K562 (cell line): ENCODE results near the gene LYRM7. TPM values are rescaled to one million over a fixed set of nuclear protein-coding genes. Genes with fewer than 3 reads are reported as not detected.

Experiments used
- CBX8 ChIP-seq: fragments of 200-600 bp; sonication (generic); IDR thresholded peaks from 2 replicates; pipeline ENCODE4 v1.6.1; 2012; ENCODE audit warnings: borderline replicate concordance, mixed run types, low read depth, mild to moderate bottlenecking, moderate library complexity, mixed read lengths, low read length, control low read depth, inconsistent platforms; ENCODE audit not compliant: poor library complexity, severe bottlenecking; ENCODE audit errors: extremely low read depth
- FOS ChIP-seq: IDR thresholded peaks from 3 replicates; pipeline ENCODE4 v1.6.1; 2011; ENCODE audit not compliant: insufficient read length; ENCODE audit errors: extremely low read depth
- FOXA1 ChIP-seq: fragments of 450-650 bp; IDR thresholded peaks from 2 replicates; pipeline ENCODE4 v1.6.1; 2016; ENCODE audit warnings: mild to moderate bottlenecking, borderline replicate concordance
- HIVEP1 ChIP-seq: fragments of 250-450 bp; sonication (Bioruptor Pico); IDR thresholded peaks from 2 replicates; pipeline ENCODE4 v1.4.0; 2020; ENCODE audit warnings: mild to moderate bottlenecking
- JUN ChIP-seq, 2 experiments: sonication (generic) in 1 of 2; formaldehyde crosslinking in 1 of 2; IDR thresholded peaks; 2 replicates each; pipeline versions ENCODE4 v1.6.1 to v1.8.0; 2012 to 2022; ENCODE audit warnings: borderline replicate concordance in 2 of 2, mild to moderate bottlenecking in 2 of 2, improper control_type of control experiment in 1 of 2, low read depth in 1 of 2, low read length in 1 of 2, missing genetic modification reagents in 1 of 2
- JUND ChIP-seq, 2 experiments: IDR thresholded peaks; 2 replicates in 1 of 2; 3 replicates in 1 of 2; pipeline ENCODE4 v1.6.1; 2011; ENCODE audit warnings: borderline replicate concordance in 2 of 2, low read depth in 2 of 2, low read length in 2 of 2, improper control_type of control experiment in 1 of 2, missing biosample characterization in 1 of 2, missing genetic modification characterization in 1 of 2, missing genetic modification reagents in 1 of 2
- RBM34 ChIP-seq: fragments of 200-400 bp; formaldehyde crosslinking; IDR thresholded peaks from 2 replicates; pipeline ENCODE4 v1.6.1; 2018; ENCODE audit warnings: low read length, borderline replicate concordance; ENCODE audit not compliant: insufficient read depth
- SIN3B ChIP-seq: fragments of 450-650 bp; IDR thresholded peaks from 2 replicates; pipeline ENCODE4 v1.6.1; 2017; ENCODE audit warnings: low read depth, mild to moderate bottlenecking, moderate library complexity
- SIX5 ChIP-seq, 2 experiments: IDR thresholded peaks; 2 replicates each; pipeline ENCODE4 v1.6.1; 2011; ENCODE audit warnings: low read length in 2 of 2, borderline replicate concordance in 1 of 2, low read depth in 1 of 2, mild to moderate bottlenecking in 1 of 2, moderate library complexity in 1 of 2; ENCODE audit not compliant: insufficient read depth in 1 of 2
- SMARCA4 ChIP-seq: fragments of 450-650 bp; IDR thresholded peaks from 2 replicates; pipeline ENCODE4 v1.6.1; 2016
- SMARCB1 ChIP-seq: IDR thresholded peaks from 2 replicates; pipeline ENCODE4 v1.6.1; 2011; ENCODE audit warnings: improper control_type of control experiment, low read depth; ENCODE audit not compliant: insufficient read length
- TFAM ChIP-seq: fragments of 250-450 bp; sonication (Bioruptor Pico); conservative IDR thresholded peaks from 2 replicates; pipeline ENCODE4 v1.5.0; 2021; ENCODE audit warnings: mild to moderate bottlenecking, moderate library complexity
- ZC3H8 ChIP-seq: fragments of 450-650 bp; IDR thresholded peaks from 2 replicates; pipeline ENCODE4 v1.6.1; 2017
- ZKSCAN1 ChIP-seq: fragments of 150-350 bp; IDR thresholded peaks from 2 replicates; pipeline ENCODE4 v1.6.1; 2016; ENCODE audit warnings: low read depth, low read length
- ZNF134 ChIP-seq: fragments of 250-450 bp; sonication (Bioruptor Pico); conservative IDR thresholded peaks from 2 replicates; pipeline ENCODE4 v1.4.0; 2020
- ZNF561 ChIP-seq: fragments of 450-650 bp; formaldehyde crosslinking; conservative IDR thresholded peaks from 2 replicates; pipeline ENCODE4 v1.4.0; 2020; ENCODE audit warnings: mild to moderate bottlenecking, moderate library complexity
- polyA plus RNA-seq, 8 experiments: library from polyadenylated mRNA; depleted of rRNA in 4 of 8; stranded (reverse) in 5 of 8; unstranded in 3 of 8; fragments of >200 nt; fragmentation: Nextera tagmentation in 2 of 8; fragmentation: Illumina TruSeq in 1 of 8; extraction: Ambion mirVana in 2 of 8; extraction: Trizol in 1 of 8; gene quantifications; 2 replicates each; pipeline versions ENCODE4 v1.2.1 to v1.2.3, GENCODE V29; 2011 to 2014; ENCODE audit warnings: inconsistent platforms in 1 of 8, missing spikeins in 1 of 8
- total RNA-seq, 7 experiments: library from RNA; depleted of rRNA in 6 of 7; stranded (reverse); fragments of >200 nt in 6 of 7; fragmentation: Illumina TruSeq in 2 of 7; extraction: Trizol in 2 of 7; gene quantifications; 2 replicates each; pipeline versions ENCODE4 v1.2.1 to v1.2.3, GENCODE V29; 2011 to 2021; ENCODE audit warnings: low replicate concordance in 1 of 7
- TF ChIP-seq, protein P1 (sequence below): IDR thresholded peaks from 2 replicates; pipeline ENCODE4 v1.6.1; 2011; ENCODE audit warnings: borderline replicate concordance, low read depth, mild to moderate bottlenecking, moderate library complexity, low read length; ENCODE audit not compliant: insufficient read depth, poor library complexity, severe bottlenecking
- TF ChIP-seq, protein P2 (sequence below), 2 experiments: fragments of 200-800 bp in 1 of 2; sonication (Bioruptor generic) in 1 of 2; sonication (generic) in 1 of 2; formaldehyde crosslinking in 1 of 2; IDR thresholded peaks in 1 of 2; conservative IDR thresholded peaks in 1 of 2; 2 replicates each; pipeline versions ENCODE4 v1.5.0 to v1.6.1; 2016 to 2020; ENCODE audit warnings: missing compliant biosample characterization in 1 of 2, missing genetic modification characterization in 1 of 2, missing genetic modification reagents in 1 of 2
- TF ChIP-seq, protein P3 (sequence below): fragments of 450-650 bp; IDR thresholded peaks from 2 replicates; pipeline ENCODE4 v1.6.1; 2017; ENCODE audit warnings: antibody characterized with exemption

The LYRM7 gene
- total and polyA plus RNA-seq, 9 of the 15 experiments (the other 6 are each of a cell fraction or from before 2014, with no cell fraction given): 16.2 to 70.1 (median 33.3) TPM

DNA sequence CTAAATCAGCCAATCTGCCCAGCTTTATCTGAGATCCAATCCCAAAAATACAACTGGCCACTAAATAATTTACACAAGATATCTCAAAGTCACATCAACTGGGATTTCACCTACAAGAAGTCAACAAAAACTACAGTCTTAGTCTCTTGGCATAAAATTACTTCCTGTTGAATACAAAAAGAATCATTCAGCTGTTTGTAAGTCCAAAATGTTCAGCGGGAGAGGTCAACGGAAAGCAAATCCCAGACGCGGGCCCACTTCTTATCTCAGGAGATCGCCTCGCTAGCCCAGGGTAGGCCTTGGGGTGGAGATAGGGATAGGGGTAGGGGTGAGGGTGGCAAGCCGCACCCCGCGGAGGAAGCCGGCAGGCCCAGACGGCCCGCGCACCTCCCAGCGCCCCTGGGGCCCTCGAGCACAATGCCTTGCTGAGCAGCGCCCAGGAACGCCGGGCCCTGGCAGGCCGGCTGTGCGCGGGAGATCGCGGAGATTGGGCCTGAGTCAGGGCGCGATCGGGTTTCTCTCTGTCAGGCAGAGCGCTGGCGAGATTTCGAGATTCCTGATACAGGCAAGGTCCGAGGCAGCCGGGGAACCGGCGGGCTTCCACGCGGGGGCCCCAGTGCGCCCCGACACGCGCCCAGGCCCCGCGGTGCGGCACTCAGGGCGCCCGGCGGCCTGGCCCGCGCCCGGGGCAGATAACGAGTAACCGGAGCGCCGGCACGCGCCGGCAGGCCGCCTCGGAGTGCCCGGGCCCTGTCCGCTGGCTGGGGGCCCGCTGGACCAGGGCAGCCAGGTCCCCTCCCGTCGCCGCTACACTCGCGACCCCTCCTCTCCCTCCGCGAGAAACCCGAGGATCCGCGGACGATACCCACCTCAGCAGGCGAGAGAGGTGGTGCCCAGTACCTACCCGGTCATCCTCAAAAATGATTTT is 6.3 kb upstream of the LYRM7 start (continued):
- TF ChIP-seq, protein P1, sequence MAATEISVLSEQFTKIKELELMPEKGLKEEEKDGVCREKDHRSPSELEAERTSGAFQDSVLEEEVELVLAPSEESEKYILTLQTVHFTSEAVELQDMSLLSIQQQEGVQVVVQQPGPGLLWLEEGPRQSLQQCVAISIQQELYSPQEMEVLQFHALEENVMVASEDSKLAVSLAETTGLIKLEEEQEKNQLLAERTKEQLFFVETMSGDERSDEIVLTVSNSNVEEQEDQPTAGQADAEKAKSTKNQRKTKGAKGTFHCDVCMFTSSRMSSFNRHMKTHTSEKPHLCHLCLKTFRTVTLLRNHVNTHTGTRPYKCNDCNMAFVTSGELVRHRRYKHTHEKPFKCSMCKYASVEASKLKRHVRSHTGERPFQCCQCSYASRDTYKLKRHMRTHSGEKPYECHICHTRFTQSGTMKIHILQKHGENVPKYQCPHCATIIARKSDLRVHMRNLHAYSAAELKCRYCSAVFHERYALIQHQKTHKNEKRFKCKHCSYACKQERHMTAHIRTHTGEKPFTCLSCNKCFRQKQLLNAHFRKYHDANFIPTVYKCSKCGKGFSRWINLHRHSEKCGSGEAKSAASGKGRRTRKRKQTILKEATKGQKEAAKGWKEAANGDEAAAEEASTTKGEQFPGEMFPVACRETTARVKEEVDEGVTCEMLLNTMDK: no peak
- TF ChIP-seq SIN3B (0 out of 2 replicates have a peak, but pooled peaks have one; percentile 25), FOS (no peak), FOXA1 (no peak), RBM34 (no peak), ZKSCAN1 (no peak), ZNF561 (CRISPR knock-in tag) (0 out of 2 replicates have a peak, but pooled peaks have one; percentile 66), ZC3H8 (no peak), HIVEP1 (no peak), SIX5 (IDR thresholded peaks at IDR 0.05; ENCODE audit: borderline replicate concordance in 1 of 2, insufficient read depth in 1 of 2, low read depth in 1 of 2, low read length in 2 of 2) (no peak), SMARCA4 (peak; percentile 14), TFAM (no peak), JUND (IDR thresholded peaks at IDR 0.05; ENCODE audit: borderline replicate concordance, low read depth, low read length) (peak; percentile 52; the same call in 1 of the 2 replicates), JUND (tag; IDR thresholded peaks at IDR 0.05; ENCODE audit: borderline replicate concordance, low read depth, low read length) (no peak; the same call in 2 of the 3 replicates), SMARCB1 (no peak), ZNF134 (CRISPR knock-in tag) (no peak; the same call in 1 of the 2 replicates), JUN (IDR thresholded peaks at IDR 0.05; ENCODE audit: borderline replicate concordance, low read depth, low read length) (peak; percentile 32; the same call in 1 of the 2 replicates), JUN (CRISPR knock-in tag; IDR thresholded peaks at IDR 0.05; ENCODE audit: borderline replicate concordance) (0 out of 2 replicates have a peak, but pooled peaks have one; percentile 61), CBX8 (no peak)
- TF ChIP-seq, protein P2, sequence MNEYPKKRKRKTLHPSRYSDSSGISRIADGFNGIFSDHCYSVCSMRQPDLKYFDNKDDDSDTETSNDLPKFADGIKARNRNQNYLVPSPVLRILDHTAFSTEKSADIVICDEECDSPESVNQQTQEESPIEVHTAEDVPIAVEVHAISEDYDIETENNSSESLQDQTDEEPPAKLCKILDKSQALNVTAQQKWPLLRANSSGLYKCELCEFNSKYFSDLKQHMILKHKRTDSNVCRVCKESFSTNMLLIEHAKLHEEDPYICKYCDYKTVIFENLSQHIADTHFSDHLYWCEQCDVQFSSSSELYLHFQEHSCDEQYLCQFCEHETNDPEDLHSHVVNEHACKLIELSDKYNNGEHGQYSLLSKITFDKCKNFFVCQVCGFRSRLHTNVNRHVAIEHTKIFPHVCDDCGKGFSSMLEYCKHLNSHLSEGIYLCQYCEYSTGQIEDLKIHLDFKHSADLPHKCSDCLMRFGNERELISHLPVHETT (CRISPR knock-in tag; conservative IDR thresholded peaks at IDR 0.05 in 1 of 2, IDR thresholded peaks at IDR 0.05 in 1 of 2): no peak
- TF ChIP-seq, protein P3, sequence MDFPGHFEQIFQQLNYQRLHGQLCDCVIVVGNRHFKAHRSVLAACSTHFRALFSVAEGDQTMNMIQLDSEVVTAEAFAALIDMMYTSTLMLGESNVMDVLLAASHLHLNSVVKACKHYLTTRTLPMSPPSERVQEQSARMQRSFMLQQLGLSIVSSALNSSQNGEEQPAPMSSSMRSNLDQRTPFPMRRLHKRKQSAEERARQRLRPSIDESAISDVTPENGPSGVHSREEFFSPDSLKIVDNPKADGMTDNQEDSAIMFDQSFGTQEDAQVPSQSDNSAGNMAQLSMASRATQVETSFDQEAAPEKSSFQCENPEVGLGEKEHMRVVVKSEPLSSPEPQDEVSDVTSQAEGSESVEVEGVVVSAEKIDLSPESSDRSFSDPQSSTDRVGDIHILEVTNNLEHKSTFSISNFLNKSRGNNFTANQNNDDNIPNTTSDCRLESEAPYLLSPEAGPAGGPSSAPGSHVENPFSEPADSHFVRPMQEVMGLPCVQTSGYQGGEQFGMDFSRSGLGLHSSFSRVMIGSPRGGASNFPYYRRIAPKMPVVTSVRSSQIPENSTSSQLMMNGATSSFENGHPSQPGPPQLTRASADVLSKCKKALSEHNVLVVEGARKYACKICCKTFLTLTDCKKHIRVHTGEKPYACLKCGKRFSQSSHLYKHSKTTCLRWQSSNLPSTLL: no peak
